ENCODE data around the gene SMIM45.

The SMIM45 gene

GRCh38 chr22:41915786-41916493 is 36.0 kb upstream of the SMIM45 start:
- no peak for DNase-seq (ENCODE audit: low spot score)

GRCh38 chr22:41916745-41917358 is 35.1 kb upstream of the SMIM45 start:
- DNase-seq (ENCODE audit: low spot score) = no peak

GRCh38 chr22:41917375-41917902 is 34.5 kb upstream of the SMIM45 start:
- no peak for DNase-seq (ENCODE audit: low spot score)

GRCh38 chr22:41917903-41918791 is 33.8 kb upstream of the SMIM45 start:
- no peak for DNase-seq (ENCODE audit: low spot score)

- DNase-seq (ENCODE audit: low spot score) = no peak
These were observed 32.4 kb upstream of the SMIM45 start for GRCh38 chr22:41919357-41920224.

- no peak for DNase-seq (ENCODE audit: low spot score)
These were observed 31.5 kb upstream of the SMIM45 start for GRCh38 chr22:41920271-41920976.

- no peak for DNase-seq (ENCODE audit: low spot score)
These were observed 29.6 kb upstream of the SMIM45 start for GRCh38 chr22:41922328-41922727.

GRCh38 chr22:41922940-41923594 is 28.9 kb upstream of the SMIM45 start:
- DNase-seq (ENCODE audit: low spot score) = no peak

GRCh38 chr22:41923595-41924276 is 28.2 kb upstream of the SMIM45 start:
- DNase-seq (ENCODE audit: low spot score) = no peak

GRCh38 chr22:41925783-41926460 is 26.0 kb upstream of the SMIM45 start:
- peak; percentile 40 for DNase-seq (ENCODE audit: low spot score)

GRCh38 chr22:41927813-41928212 is 24.1 kb upstream of the SMIM45 start:
- DNase-seq (ENCODE audit: low spot score) = no peak

GRCh38 chr22:41928593-41929417 is 23.1 kb upstream of the SMIM45 start:
- DNase-seq (ENCODE audit: low spot score) = no peak

- no peak for DNase-seq (ENCODE audit: low spot score)
These were observed 22.5 kb upstream of the SMIM45 start for GRCh38 chr22:41929418-41929810.

GRCh38 chr22:41931701-41932269 is 20.2 kb upstream of the SMIM45 start:
- no peak for DNase-seq (ENCODE audit: low spot score)

GRCh38 chr22:41932353-41932752 is 19.6 kb upstream of the SMIM45 start:
- no peak for DNase-seq (ENCODE audit: low spot score)

- DNase-seq (ENCODE audit: low spot score) = no peak
These were observed 18.4 kb upstream of the SMIM45 start for GRCh38 chr22:41933411-41934177.

Measured in hematopoietic multipotent progenitor cell treated with erythropoietin and hydrocortisone succinate and interleukin-3 and kit ligand, for 15 days (in vitro differentiated cells).